Effector memory CD8-positive, alpha-beta T cell (primary cell): ENCODE results near the gene CIC.

Source experiments
- ATAC-seq: fragments of 150-1000 bp; cut with Tn5 transposase; replicated peaks from 2 replicates; pipeline ENCODE4 v1.10.0; 2021; ENCODE audit warnings: mild to moderate bottlenecking, moderate library complexity
- DNase-seq, 3 experiments: peaks; one replicate each; pipeline ENCODE4 v3.0.0; 2021
- H3K27ac Mint-ChIP-seq, 2 donors: one replicate each; pipeline ENCODE4 v1.8.0; 2022; ENCODE audit warnings: mild to moderate bottlenecking in 2 of 2, mixed read lengths in 2 of 2, moderate library complexity in 2 of 2
- H3K27me3 Mint-ChIP-seq, 2 donors: one replicate each; pipeline ENCODE4 v1.8.0; 2022; ENCODE audit warnings: mixed read lengths in 2 of 2
- H3K36me3 Mint-ChIP-seq: one replicate; pipeline ENCODE4 v1.8.0; 2022; ENCODE audit warnings: mild to moderate bottlenecking, moderate library complexity, mixed read lengths; ENCODE audit not compliant: insufficient read depth
- H3K4me1 Mint-ChIP-seq, 2 donors: one replicate each; pipeline ENCODE4 v1.8.0; 2022; ENCODE audit warnings: low read depth in 2 of 2, mixed read lengths in 2 of 2
- H3K4me3 Mint-ChIP-seq, 2 donors: one replicate each; pipeline ENCODE4 v1.8.0; 2022; ENCODE audit warnings: mild to moderate bottlenecking in 2 of 2, mixed read lengths in 2 of 2, moderate library complexity in 2 of 2
- H3K9me3 Mint-ChIP-seq, 2 donors: one replicate each; pipeline ENCODE4 v1.8.0; 2022; ENCODE audit warnings: mixed read lengths in 2 of 2

CIC gene

GRCh38 chr19:42233678-42234292 lies 35.3 kb upstream of the CIC start:
- Mint-ChIP-seq H3K36me3 (peaks cover 50% of the 10 kb centered on the region), H3K9me3 (no peaks in the 10 kb centered on the region), H3K4me1 (peaks cover 16 to 23% of the 10 kb centered on the region in 2 donors), H3K4me3 (no peak overlapping the region), H3K27me3 (no peaks in the 10 kb centered on the region), H3K27ac (peak overlapping the region in 1 of 2 donors; percentile 27)
- DNase-seq (no peak), ATAC-seq (no peak)

- H3K9me3 Mint-ChIP-seq = no peaks in the 10 kb centered on the region
Observed at GRCh38 chr19:42234364-42234763, 34.7 kb upstream of the CIC start.

GRCh38 chr19:42235181-42235580 lies 33.9 kb upstream of the CIC start:
- ATAC-seq (no peak), DNase-seq (no peak)
- H3K27me3 Mint-ChIP-seq = no peaks in the 10 kb centered on the region
- H3K4me1 Mint-ChIP-seq = peaks cover 20 to 29% of the 10 kb centered on the region in 2 donors
- H3K36me3 Mint-ChIP-seq = peaks cover 50% of the 10 kb centered on the region
- H3K27ac Mint-ChIP-seq = peak overlapping the region in 1 of 2 donors; percentile 1
- H3K4me3 Mint-ChIP-seq = no peak overlapping the region
- H3K9me3 Mint-ChIP-seq = no peaks in the 10 kb centered on the region

More at GRCh38 chr19:42234364-42234763, 34.7 kb upstream of the CIC start:
- H3K27ac Mint-ChIP-seq = peak overlapping the region in 1 of 2 donors; percentile 27
- H3K4me1 Mint-ChIP-seq = peaks cover 20 to 24% of the 10 kb centered on the region in 2 donors
- peaks cover 53% of the 10 kb centered on the region for H3K36me3 Mint-ChIP-seq
- no peak overlapping the region for H3K4me3 Mint-ChIP-seq
- DNase-seq (no peak), ATAC-seq (no peak)
- H3K27me3 Mint-ChIP-seq = no peaks in the 10 kb centered on the region

GRCh38 chr19:42239544-42240220 lies 29.4 kb upstream of the CIC start:
- ATAC-seq = no peak
- Mint-ChIP-seq H3K9me3 (no peaks in the 10 kb centered on the region), H3K4me1 (peaks cover 45 to 47% of the 10 kb centered on the region in 2 donors), H3K36me3 (peaks cover 59% of the 10 kb centered on the region), H3K4me3 (peak overlapping the region in 1 of 2 donors; percentile 4), H3K27me3 (no peaks in the 10 kb centered on the region), H3K27ac (peak overlapping the region; percentile 35 to 67)
- no peak for DNase-seq

- peaks cover 57% of the 10 kb centered on the region for H3K36me3 Mint-ChIP-seq
- H3K27me3 Mint-ChIP-seq = no peaks in the 10 kb centered on the region
- peak overlapping the region; percentile 78 to 81 for H3K4me3 Mint-ChIP-seq
- H3K9me3 Mint-ChIP-seq = no peaks in the 10 kb centered on the region
- ATAC-seq = no peak
- peak overlapping the region; percentile 84 to 86 for H3K27ac Mint-ChIP-seq
- no peak for DNase-seq
- H3K4me1 Mint-ChIP-seq = peaks cover 44 to 49% of the 10 kb centered on the region in 2 donors
Observed at GRCh38 chr19:42241279-42241678, 27.8 kb upstream of the CIC start.

GRCh38 chr19:42242069-42242511 lies 27.0 kb upstream of the CIC start:
- ATAC-seq (no peak), DNase-seq (peak in 2 of 3 experiments; percentile 33 to 40)
- H3K36me3 Mint-ChIP-seq = peaks cover 58% of the 10 kb centered on the region
- no peaks in the 10 kb centered on the region for H3K27me3 Mint-ChIP-seq
- H3K4me1 Mint-ChIP-seq = peaks cover 44 to 46% of the 10 kb centered on the region in 2 donors
- peak overlapping the region; percentile 81 to 84 for H3K27ac Mint-ChIP-seq
- no peaks in the 10 kb centered on the region for H3K9me3 Mint-ChIP-seq
- peak overlapping the region; percentile 81 to 83 for H3K4me3 Mint-ChIP-seq

GRCh38 chr19:42242512-42243409 lies 26.3 kb upstream of the CIC start, which contains the start of gene GSK3A:
Gene GSK3A, minus strand, starts transcription at chr19:42242602. Its CDS starts 137 bp downstream, at chr19:42242465.
- Mint-ChIP-seq H3K9me3 (no peaks in the 10 kb centered on the region), H3K36me3 (peaks cover 60% of the 10 kb centered on the region), H3K4me3 (peak within 1 kb of the TSS; percentile 81 to 83), H3K4me1 (peaks cover 44 to 46% of the 10 kb centered on the region in 2 donors), H3K27me3 (no peaks in the 10 kb centered on the region), H3K27ac (peak within 1 kb of the TSS; percentile 84 to 86)
- ATAC-seq (peak; percentile 74), DNase-seq (peak; percentile 94 to 95 (median 95))

GRCh38 chr19:42244347-42245220 lies 24.5 kb upstream of the CIC start:
- no peaks in the 10 kb centered on the region for H3K27me3 Mint-ChIP-seq
- H3K4me3 Mint-ChIP-seq = peak overlapping the region; percentile 81 to 83
- no peaks in the 10 kb centered on the region for H3K9me3 Mint-ChIP-seq
- H3K36me3 Mint-ChIP-seq = peaks cover 61% of the 10 kb centered on the region
- peak; percentile 38 for ATAC-seq
- H3K27ac Mint-ChIP-seq = peak overlapping the region; percentile 81 to 91
- peaks cover 39 to 41% of the 10 kb centered on the region in 2 donors for H3K4me1 Mint-ChIP-seq
- peak; percentile 84 to 88 (median 85) for DNase-seq

GRCh38 chr19:42245231-42245630 lies 23.8 kb upstream of the CIC start:
- Mint-ChIP-seq H3K36me3 (peaks cover 65% of the 10 kb centered on the region), H3K27me3 (no peaks in the 10 kb centered on the region), H3K4me3 (peak overlapping the region; percentile 81 to 83), H3K9me3 (no peaks in the 10 kb centered on the region), H3K27ac (peak overlapping the region; percentile 81 to 91), H3K4me1 (peaks cover 33 to 36% of the 10 kb centered on the region in 2 donors)
- ATAC-seq (no peak), DNase-seq (no peak)

GRCh38 chr19:42246143-42246921 lies 22.7 kb upstream of the CIC start:
- peaks cover 62% of the 10 kb centered on the region for H3K36me3 Mint-ChIP-seq
- DNase-seq (no peak), ATAC-seq (no peak)
- peak overlapping the region; percentile 60 to 73 for H3K27ac Mint-ChIP-seq
- H3K27me3 Mint-ChIP-seq = no peaks in the 10 kb centered on the region
- no peak overlapping the region for H3K4me3 Mint-ChIP-seq
- H3K9me3 Mint-ChIP-seq = no peaks in the 10 kb centered on the region
- H3K4me1 Mint-ChIP-seq = peaks cover 25 to 33% of the 10 kb centered on the region in 2 donors

- Mint-ChIP-seq H3K27me3 (no peaks in the 10 kb centered on the region), H3K36me3 (peaks cover 62% of the 10 kb centered on the region), H3K27ac (peak overlapping the region; percentile 15 to 73), H3K4me1 (peaks cover 26 to 36% of the 10 kb centered on the region in 2 donors), H3K4me3 (peak overlapping the region in 1 of 2 donors; percentile 17), H3K9me3 (no peaks in the 10 kb centered on the region)
- ATAC-seq = no peak
- no peak for DNase-seq
Observed at GRCh38 chr19:42246922-42247639, 22.0 kb upstream of the CIC start.
